CD14-positive monocyte (primary cell): ENCODE measurements around the gene MYH9. TPM values are rescaled to one million over a fixed set of nuclear protein-coding genes. Genes with fewer than 3 reads are reported as not detected.

ENCODE experiments used
- DNase-seq, 3 donors: peaks; one replicate each; pipeline ENCODE4 v3.0.0-alpha.2; 2011 to 2022
- H2AFZ ChIP-seq: 2 replicates; pipeline ENCODE4 v1.6.0; 2012; ENCODE audit warnings: mild to moderate bottlenecking, low read depth, low read length, inconsistent platforms; ENCODE audit not compliant: insufficient read depth, poor library complexity, severe bottlenecking
- H3K27ac ChIP-seq, 2 donors: 1 replicate in 1 of 2; 2 replicates in 1 of 2; pipeline ENCODE4 v1.5.1; 2012 to 2013; ENCODE audit warnings: low read length in 2 of 2, control low read depth in 1 of 2, inconsistent platforms in 1 of 2, low read depth in 1 of 2, mild to moderate bottlenecking in 1 of 2
- H3K27me3 ChIP-seq, 2 donors: one replicate each; pipeline versions ENCODE4 v1.6.0 to v1.6.1; 2011 to 2013; ENCODE audit warnings: low read length in 2 of 2; ENCODE audit not compliant: control insufficient read depth in 2 of 2, insufficient read depth in 2 of 2
- H3K36me3 ChIP-seq, 2 donors: replicated peaks in 1 of 2; 1 replicate in 1 of 2; 2 replicates in 1 of 2; pipeline versions ENCODE4 v1.5.1 to v1.6.1; 2012 to 2013; ENCODE audit warnings: low read length in 2 of 2, control low read depth in 1 of 2, inconsistent platforms in 1 of 2, mild to moderate bottlenecking in 1 of 2; ENCODE audit not compliant: insufficient read depth in 2 of 2, control insufficient read depth in 1 of 2
- H3K4me1 ChIP-seq, 2 donors: 1 replicate in 1 of 2; 2 replicates in 1 of 2; pipeline versions ENCODE4 v1.5.1 to v1.6.1; 2012 to 2013; ENCODE audit warnings: low read length in 2 of 2, control low read depth in 1 of 2, inconsistent platforms in 1 of 2, mild to moderate bottlenecking in 1 of 2, moderate library complexity in 1 of 2; ENCODE audit not compliant: insufficient read depth in 2 of 2, control insufficient read depth in 1 of 2
- H3K4me2 ChIP-seq: replicated peaks from 2 replicates; pipeline ENCODE3; 2012; ENCODE audit warnings: low read length, moderate library complexity, mild to moderate bottlenecking; ENCODE audit not compliant: poor library complexity, severe bottlenecking; ENCODE audit errors: extremely low read depth
- H3K4me3 ChIP-seq, 3 experiments: fragments of 200-600 bp in 1 of 3; sonication (generic) in 1 of 3; replicated peaks in 1 of 3; 1 replicate in 2 of 3; 2 replicates in 1 of 3; pipeline ENCODE4 v1.5.1; 2011 to 2013; ENCODE audit warnings: low read length in 3 of 3, mild to moderate bottlenecking in 3 of 3, control low read depth in 2 of 3, low read depth in 2 of 3, inconsistent platforms in 1 of 3, moderate library complexity in 1 of 3
- H3K79me2 ChIP-seq: 2 replicates; pipeline ENCODE4 v1.6.0; 2012; ENCODE audit warnings: mild to moderate bottlenecking, control low read depth, inconsistent platforms, low read length, moderate library complexity; ENCODE audit not compliant: insufficient read depth
- H3K9ac ChIP-seq: 2 replicates; pipeline ENCODE4 v1.6.0; 2017; ENCODE audit warnings: low read length, mild to moderate bottlenecking; ENCODE audit not compliant: insufficient read depth, poor library complexity, severe bottlenecking
- H3K9me3 ChIP-seq, 2 donors: replicated peaks in 1 of 2; 1 replicate in 1 of 2; 2 replicates in 1 of 2; pipeline versions ENCODE4 v1.5.1 to v1.6.1; 2012 to 2013; ENCODE audit warnings: low read length in 2 of 2, control low read depth in 1 of 2; ENCODE audit not compliant: control insufficient read depth in 1 of 2, insufficient read depth in 1 of 2
- H4K20me1 ChIP-seq: 2 replicates; pipeline ENCODE4 v1.6.0; 2012; ENCODE audit warnings: mild to moderate bottlenecking, low read length, control low read depth, moderate library complexity; ENCODE audit not compliant: insufficient read depth
- H3K27ac Mint-ChIP-seq, 7 donors: one replicate each; pipeline ENCODE4 v1.8.0; 2020; ENCODE audit warnings: mild to moderate bottlenecking in 7 of 7, mixed read lengths in 7 of 7, moderate library complexity in 6 of 7, inconsistent platforms in 2 of 7
- H3K27me3 Mint-ChIP-seq, 3 donors: one replicate each; pipeline ENCODE4 v1.8.0; 2021 to 2022; ENCODE audit warnings: low read depth in 3 of 3, mild to moderate bottlenecking in 3 of 3, mixed read lengths in 3 of 3, moderate library complexity in 3 of 3, inconsistent platforms in 1 of 3
- H3K36me3 Mint-ChIP-seq, 2 donors: one replicate each; pipeline ENCODE4 v1.8.0; 2020; ENCODE audit warnings: mixed read lengths in 2 of 2, inconsistent platforms in 1 of 2, mild to moderate bottlenecking in 1 of 2
- H3K4me1 Mint-ChIP-seq: one replicate; pipeline ENCODE4 v1.8.0; 2020; ENCODE audit warnings: mild to moderate bottlenecking, mixed read lengths
- H3K4me3 Mint-ChIP-seq, 2 donors: one replicate each; pipeline ENCODE4 v1.8.0; 2020; ENCODE audit warnings: mild to moderate bottlenecking in 2 of 2, mixed read lengths in 2 of 2, moderate library complexity in 1 of 2
- H3K9me3 Mint-ChIP-seq, 7 donors: one replicate each; pipeline ENCODE4 v1.8.0; 2020 to 2022; ENCODE audit warnings: mixed read lengths in 7 of 7, mild to moderate bottlenecking in 6 of 7, moderate library complexity in 6 of 7, inconsistent platforms in 2 of 7
- CTCF ChIP-seq: fragments of 200-600 bp; IDR thresholded peaks from one replicate; pipeline ENCODE4 v1.8.0; 2022; ENCODE audit warnings: antibody characterized with exemption, mild to moderate bottlenecking
- WGBS: methylation state at CpG from one replicate; pipeline ENCODE4 v1.1.5; 2013; ENCODE audit warnings: missing lambda C conversion rate; ENCODE audit not compliant: insufficient coverage; 5-methylcytosine and 5-hydroxymethylcytosine counted together
- intact Hi-C, 2 donors: fragments of 100-400 bp; cut with micrococcal nuclease; formaldehyde crosslinking; loops; one replicate each; pipeline versions ENCODE4 v1.15.0 to v1.15.1; 2023
- polyA plus RNA-seq, 3 donors: library from polyadenylated mRNA; depleted of rRNA in 1 of 3; unstranded in 2 of 3; stranded (reverse) in 1 of 3; fragments of 300-500 nt in 2 of 3; fragments of >200 nt in 1 of 3; fragmentation: Illumina TruSeq in 2 of 3; gene quantifications; 1 replicate in 2 of 3; 2 replicates in 1 of 3; pipeline ENCODE4 v1.2.3, GENCODE V29; 2012 to 2021

Gene MYH9
- polyA plus RNA-seq, 3 donors, result 35.6 to 163 (median 79.5) TPM

DNA sequence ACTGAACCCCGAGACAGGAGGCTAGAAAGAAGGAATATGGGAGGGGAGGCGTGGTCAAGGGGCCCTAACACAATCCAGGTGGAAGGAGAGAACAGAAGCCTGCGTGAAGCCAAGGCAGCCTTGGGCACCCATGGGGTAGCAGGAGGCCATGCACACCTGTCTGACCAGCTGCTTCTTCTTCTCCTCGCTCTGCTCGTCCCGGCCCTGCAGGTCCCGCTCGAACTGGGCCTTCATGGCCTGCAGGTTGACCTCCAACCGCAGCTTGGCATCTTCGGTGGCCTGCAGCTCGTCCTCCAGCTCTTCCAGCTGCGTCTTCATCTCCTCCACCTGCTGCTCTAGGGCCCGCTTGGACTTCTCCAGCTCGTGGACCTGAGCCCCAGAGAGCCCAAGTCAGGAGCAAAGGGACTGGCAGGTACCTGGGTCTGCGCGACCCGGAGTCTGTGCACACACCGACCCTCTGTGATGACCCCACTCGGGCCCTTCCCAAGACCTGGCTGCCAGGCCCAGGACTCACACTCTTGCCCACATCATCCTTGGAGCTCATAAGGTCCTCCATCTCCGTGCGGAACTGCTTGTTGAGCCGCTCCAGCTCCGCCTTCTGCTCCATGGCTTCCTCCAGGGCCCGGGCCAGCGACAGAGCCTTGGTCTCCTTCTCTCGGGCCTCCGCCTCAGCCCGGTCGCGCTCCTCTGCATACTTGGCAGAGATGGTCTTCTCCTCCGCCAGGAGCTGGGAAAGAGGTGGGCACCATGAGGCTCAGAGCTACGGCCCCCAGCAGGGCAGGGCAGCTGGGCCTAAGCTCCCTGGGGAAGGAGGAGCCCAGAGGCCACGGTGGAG is 99.0 kb downstream of the MYH9 start:
- peak overlapping the region in 1 of 2 donors; percentile 11 for H3K27ac ChIP-seq
- WGBS, result 97% methylated on average over 33 of the region's 33 CpGs
- Mint-ChIP-seq H3K4me3 (no peak overlapping the region), H3K9me3 (peaks cover 0 to 6% (median 2%) of the 10 kb centered on the region in 7 donors), H3K27me3 (peaks cover 0 to 2% (median 0%) of the 10 kb centered on the region in 3 donors), H3K36me3 (peaks cover 83 to 97% of the 10 kb centered on the region in 2 donors), H3K27ac (peak overlapping the region in 1 of 7 donors; percentile 77), H3K4me1 (no peaks in the 10 kb centered on the region)
- DNase-seq, result no peak
- H3K4me3 ChIP-seq, result no peak overlapping the region
- H3K4me1 ChIP-seq, result no peaks in the 10 kb centered on the region
- no peak overlapping the region for H3K9ac ChIP-seq
- no peaks in the 10 kb centered on the region for H3K9me3 ChIP-seq
- peaks cover 28% of the 10 kb centered on the region for H3K79me2 ChIP-seq
- H2AFZ ChIP-seq, result no peak overlapping the region
- H3K36me3 ChIP-seq, result peaks cover 86 to 87% of the 10 kb centered on the region in 2 donors
- H3K27me3 ChIP-seq, result no peaks in the 10 kb centered on the region
- intact Hi-C loops, result no loop called here
- peaks cover 88% of the 10 kb centered on the region for H4K20me1 ChIP-seq
- TF ChIP-seq CTCF, result no peak
- no peak overlapping the region for H3K4me2 ChIP-seq

DNA sequence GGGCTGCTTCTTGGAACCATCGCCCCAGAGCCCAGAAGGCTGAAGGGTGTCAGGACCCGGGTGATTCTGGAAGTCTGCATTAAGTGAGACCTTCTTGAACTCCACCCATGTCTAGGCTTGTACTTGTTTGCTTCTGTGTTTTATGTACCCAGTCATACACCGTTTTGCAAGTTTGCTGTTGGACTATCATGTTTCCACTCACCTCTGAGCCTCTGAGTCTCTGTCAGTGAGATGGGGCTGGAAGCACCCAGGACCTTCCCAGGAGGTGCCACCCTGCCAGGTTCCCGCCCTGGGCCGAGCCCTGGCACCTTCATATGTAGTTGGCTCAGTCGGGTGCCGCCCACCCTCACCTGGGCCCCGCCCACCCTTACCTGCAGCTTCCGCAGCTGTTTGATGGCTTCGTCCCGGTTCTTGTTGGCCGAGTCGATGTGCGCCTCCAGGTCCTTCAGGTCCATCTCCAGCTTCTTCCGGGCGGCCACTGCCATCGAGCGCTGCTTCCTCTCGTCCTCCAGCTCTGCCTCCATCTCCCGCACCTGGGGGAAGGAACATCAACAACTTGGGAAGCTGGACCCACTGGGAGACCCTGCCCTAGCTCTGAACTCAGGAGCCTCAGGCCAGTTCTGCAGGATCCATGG is 99.8 kb downstream of the MYH9 start:
- Histone ChIP-seq H3K4me3 (no peak overlapping the region), H2AFZ (no peak overlapping the region), H3K9me3 (no peaks in the 10 kb centered on the region), H3K4me2 (no peak overlapping the region), H3K9ac (no peak overlapping the region), H3K4me1 (no peaks in the 10 kb centered on the region), H3K27ac (no peak overlapping the region), H3K79me2 (peaks cover 23% of the 10 kb centered on the region), H4K20me1 (peaks cover 88% of the 10 kb centered on the region), H3K27me3 (no peaks in the 10 kb centered on the region), H3K36me3 (peaks cover 84 to 87% of the 10 kb centered on the region in 2 donors)
- Mint-ChIP-seq H3K36me3 (peaks cover 84 to 97% of the 10 kb centered on the region in 2 donors), H3K27ac (peak overlapping the region in 3 of 7 donors; percentile 49 to 77 (median 76)), H3K4me1 (no peaks in the 10 kb centered on the region), H3K9me3 (peaks cover 0 to 6% (median 0%) of the 10 kb centered on the region in 7 donors), H3K4me3 (no peak overlapping the region), H3K27me3 (peaks cover 0 to 2% (median 0%) of the 10 kb centered on the region in 3 donors)
- WGBS, result 97% methylated on average over 13 of the region's 20 CpGs
- intact Hi-C loops, result no loop called here
- no peak for DNase-seq
- no peak for TF ChIP-seq CTCF
